ENCODE results near the gene LRPAP1.
"Not testable (repeated sequence)": the region's sequence is repeated elsewhere in the genome, so short reads cannot be mapped to it uniquely, and the experiment has no call there.

Gene LRPAP1

GRCh38 chr4:3517731-3518510 lies 14.3 kb downstream of the LRPAP1 start:
- DNase-seq, result no peak

DNA sequence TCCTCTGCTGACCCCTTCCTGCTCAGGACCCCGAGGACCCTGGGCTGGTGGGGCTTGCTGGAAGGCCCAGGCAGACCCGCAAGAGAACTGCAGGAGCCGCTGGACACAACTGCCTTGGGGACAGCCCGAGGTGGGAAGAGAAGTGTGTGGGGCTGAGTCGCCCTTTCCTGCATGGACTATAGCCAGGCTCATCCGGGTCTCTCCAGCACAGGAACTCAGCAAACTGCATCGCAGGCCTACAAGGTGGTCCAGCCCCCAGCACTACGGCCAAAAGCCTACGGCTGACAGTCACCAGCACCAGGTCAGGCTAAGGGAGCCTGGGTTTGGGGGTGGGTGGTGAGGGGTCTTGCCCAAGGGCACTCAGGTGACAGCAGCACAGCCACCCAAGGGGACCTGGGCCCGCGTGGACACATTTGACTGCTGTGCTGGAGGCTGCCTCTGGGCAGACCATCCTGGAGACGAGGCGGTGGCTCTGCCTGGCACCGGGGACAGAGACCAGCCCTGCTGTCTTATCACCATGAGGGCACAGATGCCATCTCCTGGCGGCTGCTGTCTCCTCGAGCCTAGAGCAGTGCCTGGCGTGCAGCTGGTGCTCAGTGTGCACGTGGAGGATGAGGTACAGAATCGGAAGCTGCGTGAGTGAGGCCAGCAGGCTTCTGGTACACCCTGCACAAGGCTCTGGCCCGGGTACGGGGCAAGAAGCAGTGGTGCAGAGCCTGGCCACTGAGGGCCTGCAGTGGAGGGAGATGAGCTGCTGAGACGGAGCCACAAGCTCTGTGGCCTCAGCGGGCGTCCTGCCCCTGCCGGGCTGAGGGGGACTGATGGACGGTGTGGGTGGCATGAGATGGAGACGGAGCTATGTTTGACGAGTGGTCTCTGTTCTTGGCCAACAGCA lies 15.1 kb downstream of the LRPAP1 start:
- no peak for DNase-seq

DNA sequence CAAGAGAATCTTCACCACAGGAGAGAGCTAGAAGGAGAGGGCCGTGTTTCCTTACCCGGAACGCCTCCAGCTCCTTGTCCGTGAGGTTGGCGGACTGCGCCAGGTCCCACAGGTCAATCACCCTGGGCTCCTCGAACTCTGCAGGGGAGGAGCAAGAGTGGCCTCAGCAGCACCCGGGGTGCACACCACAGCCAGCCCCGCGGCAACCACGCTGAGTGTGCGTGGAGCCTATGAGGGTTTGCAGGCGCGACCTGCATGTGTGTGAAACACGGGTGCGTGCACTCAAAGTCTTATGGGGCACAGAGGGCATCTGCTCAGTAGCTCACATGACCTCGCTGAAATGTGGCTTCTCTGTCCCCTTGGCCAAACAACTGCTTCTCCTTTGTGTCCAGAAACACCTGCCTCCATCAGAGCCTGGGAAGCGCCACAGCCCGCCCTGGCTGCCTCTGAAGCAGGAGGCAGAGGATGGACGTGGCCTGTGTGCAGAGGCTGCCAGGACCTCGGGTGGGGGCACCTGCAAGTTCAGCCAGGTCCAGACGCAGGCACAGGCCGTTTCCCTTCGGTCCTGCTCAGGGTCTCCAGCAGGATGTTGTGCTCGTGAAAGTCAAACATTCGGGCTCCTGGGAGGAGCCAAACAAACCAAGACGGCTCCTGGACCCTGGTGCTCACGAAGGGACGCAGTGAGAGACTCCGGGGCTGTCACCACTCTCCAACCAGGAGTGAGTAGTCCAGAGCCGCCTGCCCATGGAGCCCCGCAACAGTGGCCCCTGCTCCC lies 16.0 kb downstream of the LRPAP1 start:
- DNase-seq, result no peak

DNA sequence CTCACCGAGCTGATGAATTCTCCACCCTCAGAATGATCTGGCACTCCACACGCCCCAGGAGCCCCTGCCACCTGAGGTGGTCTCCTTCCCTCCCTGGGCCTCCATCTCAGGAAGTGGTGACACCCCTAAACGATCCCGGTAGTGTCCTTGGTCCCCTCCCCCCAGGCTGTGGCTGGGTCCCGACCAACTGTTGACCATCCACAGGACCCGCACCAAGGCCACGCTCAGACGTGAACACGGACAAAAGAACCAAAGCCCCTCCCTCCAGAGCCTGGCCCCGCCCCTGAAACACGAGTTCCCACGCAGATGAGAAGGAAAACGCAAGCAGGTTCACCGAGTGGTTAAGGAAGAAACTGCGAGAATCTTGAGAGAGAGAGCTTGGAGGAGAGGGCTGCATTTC lies 16.6 kb downstream of the LRPAP1 start:
- DNase-seq, result no peak

- DNase-seq, result no peak
These were observed 17.3 kb downstream of the LRPAP1 start for GRCh38 chr4:3514806-3515501.

DNA sequence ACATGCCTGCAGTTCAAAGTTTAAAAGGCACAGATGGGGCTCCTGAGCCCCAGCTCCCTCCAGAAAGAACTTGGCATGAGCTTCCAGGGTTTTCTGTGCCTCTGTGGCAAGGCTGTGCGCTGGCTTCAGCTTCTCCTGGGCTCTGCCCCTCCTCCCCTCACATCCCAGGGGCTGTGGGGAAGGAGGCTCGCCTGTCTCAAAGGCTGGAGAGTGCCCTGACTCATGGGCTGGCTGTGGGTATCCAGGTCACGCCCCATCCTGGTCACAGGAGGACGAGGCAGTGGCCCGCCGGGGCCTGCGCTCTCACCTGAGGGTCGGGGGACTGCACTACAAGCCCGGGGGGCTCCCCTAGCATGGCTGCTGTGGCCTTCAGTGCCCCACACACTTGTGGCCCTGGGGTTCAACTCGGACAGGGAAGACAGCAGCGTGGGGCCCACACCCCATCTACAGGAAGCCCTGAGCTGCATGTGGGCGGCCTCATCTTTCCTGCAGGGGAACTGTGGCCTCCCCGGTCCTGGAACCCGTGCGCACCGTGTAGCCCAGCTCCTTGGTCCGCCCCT lies 17.9 kb downstream of the LRPAP1 start:
- no peak for DNase-seq

- no peak for DNase-seq
These were observed 18.4 kb downstream of the LRPAP1 start for GRCh38 chr4:3513807-3514206.

- no peak for DNase-seq
These were observed 19.5 kb downstream of the LRPAP1 start for GRCh38 chr4:3512719-3513118.

DNA sequence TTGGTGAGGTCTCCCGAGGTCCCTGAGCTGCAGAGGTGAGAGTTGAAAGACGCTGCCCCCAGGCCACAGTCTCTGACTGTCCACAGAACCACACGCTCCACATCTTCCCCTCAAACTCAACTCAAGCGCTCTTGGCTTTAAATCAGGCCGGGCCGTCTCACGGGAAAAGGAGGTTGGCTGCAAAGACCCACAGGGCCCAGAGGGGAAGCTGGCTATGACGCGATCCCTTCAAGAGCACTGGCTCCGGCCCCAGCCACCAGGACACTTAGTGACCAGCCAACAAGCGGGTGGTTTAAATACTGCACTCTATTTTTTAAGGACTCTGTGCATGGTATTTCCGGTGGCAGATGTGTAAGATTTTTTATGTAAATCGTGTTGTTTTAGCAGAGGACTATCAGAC lies 19.9 kb downstream of the LRPAP1 start:
- DNase-seq, result no peak

DNA sequence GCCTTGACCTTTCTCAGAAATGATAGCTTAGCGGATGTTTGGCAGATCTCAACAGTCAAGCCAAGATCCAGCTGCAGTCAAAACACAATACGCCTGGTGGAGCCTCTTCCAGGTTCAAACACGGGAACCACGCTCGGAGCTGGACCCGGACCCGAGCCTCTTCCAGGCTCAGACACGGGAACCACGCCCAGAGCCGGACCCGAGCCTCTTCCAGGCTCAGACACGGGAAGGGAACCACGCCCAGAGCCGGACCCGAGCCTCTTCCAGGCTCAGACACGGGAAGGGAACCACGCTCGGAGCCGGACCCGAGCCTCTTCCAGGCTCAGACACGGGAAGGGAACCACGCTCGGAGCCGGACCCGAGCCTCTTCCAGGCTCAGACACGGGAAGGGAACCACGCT lies 20.6 kb downstream of the LRPAP1 start:
- DNase-seq, result not testable (repeated sequence)

DNA sequence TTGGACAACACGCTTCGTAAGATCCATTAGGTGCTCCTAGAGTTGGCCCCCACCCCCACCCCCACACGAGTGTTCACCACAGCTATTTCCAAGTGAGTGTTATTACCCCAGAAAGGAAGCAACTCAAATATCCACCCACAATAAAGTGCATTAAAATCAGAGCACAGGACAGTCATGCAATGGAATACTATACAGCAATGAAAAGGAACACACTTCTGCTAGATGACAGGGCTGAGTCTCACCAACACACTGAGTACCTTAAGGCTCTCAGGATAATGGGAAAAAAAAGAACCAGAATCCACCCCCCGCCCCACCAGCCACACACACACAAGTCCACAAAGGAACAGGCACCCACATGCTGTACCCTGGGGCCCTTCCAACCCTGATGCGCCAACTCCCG lies 21.0 kb downstream of the LRPAP1 start:
- DNase-seq, result no peak

- DNase-seq, result no peak
These were observed 21.7 kb downstream of the LRPAP1 start for GRCh38 chr4:3510481-3510880.

GRCh38 chr4:3508542-3508941 lies 23.7 kb downstream of the LRPAP1 start:
- no peak for DNase-seq

DNA sequence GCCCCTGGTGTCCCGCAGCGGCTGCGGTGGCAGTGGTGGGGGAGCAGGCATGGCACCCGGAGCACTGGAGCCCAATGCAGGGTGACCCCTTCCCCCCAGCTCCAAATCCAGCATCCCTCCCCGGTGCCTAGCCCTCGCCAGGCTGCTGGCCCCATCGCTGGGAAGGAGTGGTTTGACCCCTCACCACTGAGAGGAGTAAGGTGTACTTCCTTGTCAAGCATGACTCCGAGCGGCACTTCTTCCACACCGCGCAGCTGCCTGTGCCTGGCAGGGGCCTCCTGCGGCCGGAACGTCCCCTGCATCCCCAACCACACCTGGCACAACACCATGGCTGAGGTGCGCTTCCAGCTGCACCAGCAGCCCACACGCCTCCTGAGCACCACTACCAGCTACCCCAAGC lies 27.0 kb downstream of the LRPAP1 start:
- no peak for DNase-seq

GRCh38 chr4:3502941-3503936 lies 29.0 kb downstream of the LRPAP1 start:
- DNase-seq, result no peak

GRCh38 chr4:3501825-3502425 lies 30.3 kb downstream of the LRPAP1 start:
- no peak for DNase-seq

DNA sequence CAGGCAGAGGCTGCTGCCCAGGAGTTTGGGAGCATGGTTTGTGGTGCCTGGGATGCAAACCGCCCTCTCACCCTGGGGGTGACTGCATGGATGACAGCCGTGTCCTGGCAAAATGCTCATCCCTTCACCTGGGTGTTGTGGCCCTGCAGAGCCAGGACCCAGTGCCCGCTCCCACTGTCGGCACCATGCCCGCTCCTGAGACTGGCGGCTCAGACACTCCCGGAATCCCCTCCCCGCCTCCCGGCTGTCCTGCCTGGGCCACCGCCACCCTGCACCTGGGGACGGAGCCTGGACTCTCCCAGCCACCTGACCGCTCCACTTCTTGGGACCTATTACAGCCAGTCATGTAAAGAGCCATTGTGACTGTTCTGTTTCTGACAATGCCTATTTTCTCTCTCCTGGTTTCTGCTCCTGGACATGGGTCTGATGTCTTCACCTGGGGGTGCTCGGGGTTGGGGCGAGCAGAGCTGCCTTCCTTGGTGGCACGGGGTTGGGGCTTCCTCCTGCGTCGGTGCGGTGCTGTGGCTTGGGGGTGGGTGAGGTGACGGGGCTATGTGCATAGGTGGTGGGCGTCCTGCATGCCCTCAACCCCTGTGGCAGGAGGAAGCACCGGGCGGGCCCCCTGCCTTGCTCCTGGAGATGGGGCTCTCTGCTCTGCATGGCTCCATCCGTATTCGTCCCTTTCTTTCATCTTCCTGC lies 30.9 kb downstream of the LRPAP1 start:
- no peak for DNase-seq

GRCh38 chr4:3500634-3501101 lies 31.6 kb downstream of the LRPAP1 start:
- no peak for DNase-seq

DNA sequence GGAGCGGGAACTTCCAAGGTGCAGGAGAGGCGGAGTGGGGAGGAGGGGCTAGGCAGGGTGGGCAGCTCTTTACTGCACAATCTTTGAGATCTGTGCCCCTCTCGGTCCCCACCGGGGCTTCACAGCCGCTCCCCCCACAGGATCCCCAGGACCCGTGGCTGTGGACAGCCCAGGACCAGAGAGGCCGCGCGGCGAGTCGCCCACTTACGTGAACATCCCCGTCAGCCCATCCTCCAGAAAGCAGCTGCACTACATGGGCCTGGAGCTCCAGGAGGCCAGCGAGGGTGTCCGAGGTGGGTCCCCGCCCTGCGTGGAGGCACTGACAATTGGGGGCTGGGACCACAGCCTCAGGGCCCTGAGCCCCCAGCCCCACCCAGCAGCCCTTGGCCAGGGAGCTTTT lies 32.1 kb downstream of the LRPAP1 start:
- no peak for DNase-seq

DNA sequence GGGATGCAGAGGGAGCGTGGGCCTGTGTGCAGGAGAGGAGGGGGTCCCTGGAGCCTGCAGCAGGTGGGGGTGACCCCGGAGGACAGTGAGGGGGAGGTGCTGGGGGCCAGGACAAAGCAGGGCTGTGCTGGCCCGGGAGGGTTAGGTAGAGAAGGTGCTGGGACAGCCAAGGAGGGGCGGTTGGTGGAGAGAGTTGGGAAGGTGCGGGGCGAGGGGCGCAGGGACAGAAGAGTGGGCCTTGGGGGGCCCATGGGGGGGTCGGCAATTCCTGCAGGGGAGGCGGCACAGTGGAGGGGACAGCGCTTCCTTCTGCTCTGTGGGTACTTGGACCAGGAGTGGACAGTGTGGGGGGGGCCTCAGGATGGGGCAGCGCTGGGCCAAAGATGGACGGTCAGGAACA lies 32.5 kb downstream of the LRPAP1 start:
- DNase-seq, result no peak
